A673 (cell line): ENCODE measurements around the gene MYO6. TPM values are rescaled to one million over a fixed set of nuclear protein-coding genes. Genes with fewer than 3 reads are reported as not detected.

Source experiments
- BruUV-seq: library from RNA; stranded (reverse); fragments of 400-500 nt; replicated peaks from 2 replicates; lab custom pipeline; 2021; lab: Mats Ljungman, UMichigan
- CTCF ChIA-PET: fragments of 300-600 bp; sonication (Branson Sonifier 250); formaldehyde crosslinking; loops from one replicate; lab custom pipeline; 2022; ENCODE audit warnings: antibody characterized with exemption; lab: Charles Lee
- POLR2A ChIA-PET: fragments of 300-600 bp; sonication (Branson Sonifier 250); formaldehyde crosslinking; loops from one replicate; lab custom pipeline; 2022; ENCODE audit warnings: antibody characterized with exemption; ENCODE audit not compliant: low non-redundant PET; lab: Charles Lee
- DNase-seq: peaks from one replicate; pipeline ENCODE4 v3.0.0-alpha.2; 2015; ENCODE audit warnings: low spot score
- H3K27ac ChIP-seq: fragments of 200-600 bp; sonication (generic); 2 replicates; pipeline ENCODE4 v1.5.1; 2016; ENCODE audit warnings: mixed run types, low read depth, mild to moderate bottlenecking, mixed read lengths, antibody characterized with exemption, low read length; ENCODE audit not compliant: poor library complexity, severe bottlenecking
- H3K27me3 ChIP-seq: fragments of 200-600 bp; sonication (generic); replicated peaks from 2 replicates; pipeline ENCODE4 v1.6.1; 2017; ENCODE audit warnings: mixed run types, low read depth, mild to moderate bottlenecking, mixed read lengths, antibody characterized with exemption, low read length; ENCODE audit not compliant: insufficient read depth, poor library complexity
- H3K36me3 ChIP-seq: fragments of 200-600 bp; sonication (generic); 2 replicates; pipeline ENCODE4 v1.6.1; 2016; ENCODE audit warnings: mixed run types, mild to moderate bottlenecking, mixed read lengths, antibody characterized with exemption, low read length; ENCODE audit not compliant: insufficient read depth, poor library complexity, severe bottlenecking
- H3K4me1 ChIP-seq: fragments of 200-600 bp; sonication (generic); 2 replicates; pipeline ENCODE4 v1.6.1; 2017; ENCODE audit warnings: mixed run types, mild to moderate bottlenecking, mixed read lengths, antibody characterized with exemption, low read length; ENCODE audit not compliant: insufficient read depth, poor library complexity, severe bottlenecking
- H3K4me3 ChIP-seq: fragments of 200-600 bp; sonication (generic); 2 replicates; pipeline ENCODE4 v1.5.1; 2016; ENCODE audit warnings: low read depth, mixed run types, mild to moderate bottlenecking, mixed read lengths, low read length; ENCODE audit not compliant: poor library complexity, severe bottlenecking
- H3K9me3 ChIP-seq: fragments of 200-600 bp; sonication (generic); 2 replicates; pipeline ENCODE4 v1.6.1; 2016; ENCODE audit warnings: mixed run types, low read depth, mild to moderate bottlenecking, mixed read lengths, antibody characterized with exemption, low read length; ENCODE audit not compliant: poor library complexity, severe bottlenecking
- CTCF ChIP-seq: fragments of 300-800, 200-600 bp; sonication (generic); conservative IDR thresholded peaks from 2 replicates; pipeline ENCODE4 v1.5.1; 2017; ENCODE audit warnings: low read depth, mild to moderate bottlenecking, antibody characterized with exemption, low read length, moderate library complexity, mixed read lengths
- EZH2 ChIP-seq: fragments of 200-600 bp; sonication (generic); IDR thresholded peaks from 2 replicates; pipeline ENCODE4 v1.6.1; 2017; ENCODE audit warnings: borderline replicate concordance, low read depth, mild to moderate bottlenecking, mixed read lengths, antibody characterized with exemption, low read length; ENCODE audit not compliant: poor library complexity, severe bottlenecking
- intact Hi-C: fragments of 100-400 bp; cut with micrococcal nuclease; formaldehyde crosslinking; loops from one replicate; pipeline ENCODE4 v1.10.0; 2022; ENCODE audit not compliant: unreplicated experiment
- total RNA-seq: library from RNA; stranded (reverse); gene quantifications from 2 replicates; pipeline ENCODE4 v1.2.3, GENCODE V29; 2021

The MYO6 gene
- total RNA-seq, 1 experiment from 2014 or later: 1.8 TPM

GRCh38 chr6:75800708-75801505 lies 51.9 kb downstream of the MYO6 start:
- ChIA-PET CTCF (no interaction called here), POLR2A (no interaction called here)
- Histone ChIP-seq H3K36me3 (no peaks in the 10 kb centered on the region), H3K4me1 (no peaks in the 10 kb centered on the region), H3K27me3 (no peaks in the 10 kb centered on the region), H3K27ac (no peak overlapping the region), H3K9me3 (no peaks in the 10 kb centered on the region), H3K4me3 (no peak overlapping the region)
- no TSS peak for BruUV-seq
- TF ChIP-seq EZH2 (no peak), CTCF (no peak)
- no peak for DNase-seq
- intact Hi-C loops: no loop called here

GRCh38 chr6:75802366-75802765 lies 53.3 kb downstream of the MYO6 start:
- H3K27me3 ChIP-seq: no peaks in the 10 kb centered on the region
- ChIA-PET CTCF (no interaction called here), POLR2A (no interaction called here)
- no peak overlapping the region for H3K27ac ChIP-seq
- no TSS peak for BruUV-seq
- TF ChIP-seq CTCF (no peak), EZH2 (no peak)
- no peaks in the 10 kb centered on the region for H3K9me3 ChIP-seq
- no peak overlapping the region for H3K4me3 ChIP-seq
- intact Hi-C loops: no loop called here
- H3K4me1 ChIP-seq: no peaks in the 10 kb centered on the region
- DNase-seq: no peak
- no peaks in the 10 kb centered on the region for H3K36me3 ChIP-seq

- Histone ChIP-seq H3K27me3 (no peaks in the 10 kb centered on the region), H3K9me3 (no peaks in the 10 kb centered on the region), H3K36me3 (no peaks in the 10 kb centered on the region), H3K4me1 (no peaks in the 10 kb centered on the region), H3K27ac (no peak overlapping the region), H3K4me3 (no peak overlapping the region)
- ChIA-PET POLR2A (no interaction called here), CTCF (no interaction called here)
- intact Hi-C loops: no loop called here
- TF ChIP-seq CTCF: no peak
- no peak for TF ChIP-seq EZH2
- DNase-seq: no peak
- BruUV-seq: no TSS peak
Observed at GRCh38 chr6:75808507-75808906, 59.5 kb downstream of the MYO6 start.
